OCI-LY1 (cell line): ENCODE measurements around the gene ABR.

ENCODE experiments used
- H2AFZ ChIP-seq: fragments of 200-600 bp; sonication (generic), shearing (Covaris generic); 2 replicates; pipeline ENCODE4 v1.6.0; 2014; ENCODE audit warnings: antibody characterized with exemption, mild to moderate bottlenecking, low read length
- H3F3A ChIP-seq: fragments of 200-600 bp; sonication (generic), shearing (Covaris generic); 2 replicates; pipeline ENCODE4 v1.6.0; 2014; ENCODE audit warnings: mild to moderate bottlenecking, antibody characterized with exemption, low read length, moderate library complexity; ENCODE audit not compliant: insufficient read depth
- H3K27ac ChIP-seq: fragments of 200-600 bp; sonication (generic); 2 replicates; pipeline ENCODE4 v1.5.1; 2014; ENCODE audit warnings: low read length, mixed run types, mild to moderate bottlenecking, low read depth; ENCODE audit not compliant: poor library complexity, severe bottlenecking
- H3K27me3 ChIP-seq: fragments of 200-600 bp; sonication (generic); 2 replicates; pipeline ENCODE4 v1.6.0; 2014; ENCODE audit warnings: antibody characterized with exemption, mild to moderate bottlenecking, low read length, moderate library complexity; ENCODE audit not compliant: insufficient read depth
- H3K36me3 ChIP-seq: fragments of 200-600 bp; sonication (generic); 2 replicates; pipeline ENCODE4 v1.6.1; 2014; ENCODE audit warnings: mild to moderate bottlenecking, antibody characterized with exemption, low read length, moderate library complexity, mixed read lengths; ENCODE audit not compliant: insufficient read depth
- H3K4me1 ChIP-seq: fragments of 200-600 bp; sonication (generic); 2 replicates; pipeline ENCODE4 v1.5.1; 2014; ENCODE audit warnings: mild to moderate bottlenecking, low read length, moderate library complexity; ENCODE audit not compliant: insufficient read depth, severe bottlenecking
- H3K4me2 ChIP-seq: fragments of 200-600 bp; sonication (generic), shearing (Covaris generic); 2 replicates; pipeline ENCODE4 v1.6.1; 2014; ENCODE audit warnings: low read length
- H3K4me3 ChIP-seq: fragments of 200-600 bp; sonication (generic); 2 replicates; pipeline ENCODE4 v1.5.1; 2014; ENCODE audit warnings: low read length, low read depth, mild to moderate bottlenecking, mixed read lengths; ENCODE audit not compliant: poor library complexity, severe bottlenecking
- H3K79me2 ChIP-seq: fragments of 200-600 bp; shearing (Covaris generic); 2 replicates; pipeline ENCODE4 v1.6.1; 2016; ENCODE audit warnings: mixed run types, low read length, mixed read lengths; ENCODE audit not compliant: insufficient read depth
- H3K9ac ChIP-seq: fragments of 200-600 bp; sonication (generic), shearing (Covaris generic); 2 replicates; pipeline ENCODE4 v1.6.1; 2014; ENCODE audit warnings: mild to moderate bottlenecking, low read length, mixed read lengths
- H3K9me2 ChIP-seq: fragments of 200-600 bp; sonication (generic), shearing (Covaris generic); 2 replicates; pipeline ENCODE4 v1.6.1; 2014; ENCODE audit warnings: low read depth, mild to moderate bottlenecking, low read length, mixed read lengths
- H3K9me3 ChIP-seq: fragments of 200-600 bp; shearing (Covaris generic); 2 replicates; pipeline ENCODE4 v1.6.1; 2014; ENCODE audit warnings: low read length, mixed read lengths
- H4K20me1 ChIP-seq: fragments of 200-600 bp; sonication (generic), shearing (Covaris generic); 2 replicates; pipeline ENCODE4 v1.6.0; 2016; ENCODE audit warnings: mild to moderate bottlenecking, low read length; ENCODE audit not compliant: insufficient read depth
- CTCF ChIP-seq: fragments of 200-600 bp; sonication (generic), shearing (Covaris generic); IDR thresholded peaks from 2 replicates; pipeline ENCODE4 v1.5.1; 2017; ENCODE audit warnings: mild to moderate bottlenecking, antibody characterized with exemption, low read length, moderate library complexity, mixed read lengths
- EZH2 ChIP-seq: fragments of 200-600 bp; sonication (generic), shearing (Covaris generic); IDR thresholded peaks from 2 replicates; pipeline ENCODE4 v1.8.0; 2017; ENCODE audit warnings: borderline replicate concordance, mixed run types, mild to moderate bottlenecking, antibody characterized with exemption, low read length, moderate library complexity, mixed read lengths

The ABR gene

GRCh38 chr17:1166276-1166675 is 13.5 kb downstream of the ABR start:
- no peaks in the 10 kb centered on the region for H3K9me2 ChIP-seq
- H3F3A ChIP-seq: no peaks in the 10 kb centered on the region
- no peaks in the 10 kb centered on the region for H3K9me3 ChIP-seq
- no peak overlapping the region for H2AFZ ChIP-seq
- H3K4me2 ChIP-seq: no peak overlapping the region
- H3K4me1 ChIP-seq: peaks cover 9% of the 10 kb centered on the region
- H3K9ac ChIP-seq: no peak overlapping the region
- H4K20me1 ChIP-seq: no peaks in the 10 kb centered on the region; the same call in 1 of the 2 replicates
- H3K27me3 ChIP-seq: no peaks in the 10 kb centered on the region
- 0 out of 2 replicates have a peak, but pooled peaks cover 3% of the 10 kb centered on the region for H3K36me3 ChIP-seq
- no peak overlapping the region for H3K4me3 ChIP-seq
- H3K27ac ChIP-seq: no peak overlapping the region
- peaks cover 22% of the 10 kb centered on the region for H3K79me2 ChIP-seq
- TF ChIP-seq EZH2 (no peak), CTCF (no peak)

GRCh38 chr17:1165836-1166235 is 13.9 kb downstream of the ABR start:
- H3K79me2 ChIP-seq: peaks cover 25% of the 10 kb centered on the region

GRCh38 chr17:1164935-1165556 is 14.7 kb downstream of the ABR start:
- Histone ChIP-seq H3K9me3 (no peaks in the 10 kb centered on the region), H3K79me2 (peaks cover 25% of the 10 kb centered on the region), H3K4me2 (no peak overlapping the region), H3K27me3 (no peaks in the 10 kb centered on the region), H3K4me3 (no peak overlapping the region), H3K27ac (peak overlapping the region; percentile 15), H2AFZ (no peak overlapping the region), H3K9ac (no peak overlapping the region), H3F3A (no peaks in the 10 kb centered on the region), H3K9me2 (no peaks in the 10 kb centered on the region), H3K36me3 (peaks cover 3% of the 10 kb centered on the region; the same call in 1 of the 2 replicates), H3K4me1 (peaks cover 9% of the 10 kb centered on the region), H4K20me1 (no peaks in the 10 kb centered on the region; the same call in 1 of the 2 replicates)
- TF ChIP-seq CTCF (peak; percentile 13; the same call in 1 of the 2 replicates), EZH2 (no peak)

More at GRCh38 chr17:1165836-1166235, 13.9 kb downstream of the ABR start:
- H3K4me1 ChIP-seq: peaks cover 9% of the 10 kb centered on the region
- TF ChIP-seq CTCF (no peak), EZH2 (no peak)
- H4K20me1 ChIP-seq: no peaks in the 10 kb centered on the region; the same call in 1 of the 2 replicates
- 0 out of 2 replicates have a peak, but pooled peaks cover 3% of the 10 kb centered on the region for H3K36me3 ChIP-seq
- no peaks in the 10 kb centered on the region for H3F3A ChIP-seq
- no peak overlapping the region for H3K27ac ChIP-seq
- no peaks in the 10 kb centered on the region for H3K9me3 ChIP-seq
- no peak overlapping the region for H3K4me3 ChIP-seq
- no peak overlapping the region for H3K9ac ChIP-seq
- H3K4me2 ChIP-seq: no peak overlapping the region
- H3K9me2 ChIP-seq: no peaks in the 10 kb centered on the region
- no peak overlapping the region for H2AFZ ChIP-seq
- H3K27me3 ChIP-seq: no peaks in the 10 kb centered on the region
